Measurements from ENCODE around the gene SMURF1.

DNA sequence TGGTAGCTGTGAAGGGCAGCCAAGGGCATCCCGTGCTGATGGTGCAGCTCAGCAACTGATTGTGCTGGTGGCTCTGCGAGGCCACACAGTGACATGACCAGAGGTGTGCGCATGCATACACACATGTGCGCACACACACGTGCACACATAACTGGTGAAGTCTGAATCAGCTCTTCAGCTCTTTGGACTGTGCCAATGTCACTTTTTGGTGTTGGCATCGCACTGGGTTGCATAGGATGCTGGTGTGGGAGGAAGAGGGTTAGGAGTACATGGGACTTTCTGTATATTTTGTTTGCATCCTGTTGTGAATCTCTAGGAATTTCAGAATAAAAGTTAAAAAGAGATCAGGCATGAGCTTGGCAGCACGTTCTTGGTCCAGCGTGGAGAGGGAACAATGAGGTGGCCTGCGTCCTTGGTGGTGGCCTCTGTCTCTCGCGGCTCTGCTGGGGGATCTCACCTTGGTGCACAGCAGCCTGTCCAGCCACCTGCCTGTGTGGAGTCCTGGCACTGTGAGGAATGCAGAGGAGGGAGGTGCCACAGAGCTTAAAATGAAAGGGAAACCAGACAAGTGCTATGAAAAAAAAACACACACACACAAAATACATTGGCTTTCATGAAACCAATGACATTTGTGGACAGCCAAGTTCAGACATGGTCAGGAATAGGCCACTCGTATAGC is 141.6 kb downstream of the SMURF1 start:
- no peak for TF ChIP-seq MAX (IDR thresholded peaks at IDR 0.05)
- TF ChIP-seq POLR2A (IDR thresholded peaks at IDR 0.05; ENCODE audit: control extremely low read depth in 1 of 2, low read depth in 2 of 2, low read length in 2 of 2): no peak

All from H1 (cell line).